ENCODE results near the gene ALAS2. TPM values are rescaled to one million over a fixed set of nuclear protein-coding genes. Genes with fewer than 3 reads are reported as not detected.

The ALAS2 gene
- total RNA-seq, 1 experiment from 2014 or later = not detected

- Histone ChIP-seq H3K4ac (ENCODE audit: low read depth, low read length) (no peak overlapping the region), H2AFZ (ENCODE audit: low read length) (no peak overlapping the region), H4K91ac (ENCODE audit: insufficient read length, low read depth, low read length) (no peak overlapping the region), H3K23me2 (ENCODE audit: insufficient read length, low read depth, low read length, poor library complexity, severe bottlenecking) (no peaks in the 10 kb centered on the region), H2BK120ac (ENCODE audit: low read depth, low read length, poor library complexity, severe bottlenecking) (no peak overlapping the region), H4K20me1 (ENCODE audit: control insufficient read depth, insufficient read depth, insufficient read length) (no peaks in the 10 kb centered on the region), H3K79me1 (ENCODE audit: insufficient read depth, low read depth, low read length, poor library complexity, severe bottlenecking) (no peaks in the 10 kb centered on the region), H3K9ac (ENCODE audit: extremely low read depth, insufficient read length, low read length) (no peak overlapping the region), H3T11ph (ENCODE audit: low read length) (no peak overlapping the region), H2AK5ac (ENCODE audit: insufficient read length, low read length) (no peak overlapping the region), H3K4me2 (ENCODE audit: insufficient read depth, insufficient read length, low read length) (no peak overlapping the region), H4K8ac (replicated peaks; ENCODE audit: insufficient read length, low read depth, low read length) (no peak overlapping the region), H3K14ac (ENCODE audit: insufficient read depth, low read length) (no peak overlapping the region), H4K5ac (ENCODE audit: insufficient read length, low read depth, low read length) (no peak overlapping the region), H2BK15ac (ENCODE audit: low read depth, low read length) (no peak overlapping the region), H2BK12ac (ENCODE audit: insufficient read length, low read depth, low read length) (no peak overlapping the region), H3K23ac (ENCODE audit: insufficient read length, low read depth, low read length) (no peak overlapping the region), H3K4me1 (ENCODE audit: insufficient read depth, low read length) (no peaks in the 10 kb centered on the region), H3K79me2 (ENCODE audit: insufficient read depth, low read length) (no peaks in the 10 kb centered on the region), H3K18ac (ENCODE audit: insufficient read length, low read depth, low read length) (no peak overlapping the region), H3K27me3 (ENCODE audit: insufficient read depth, low read length) (no peaks in the 10 kb centered on the region), H3K27ac (ENCODE audit: insufficient read length, low read depth, low read length) (no peak overlapping the region), H2BK5ac (ENCODE audit: insufficient read length, low read length) (no peak overlapping the region), H3K56ac (ENCODE audit: insufficient read length, low read depth, low read length) (no peak overlapping the region), H3K9me3 (ENCODE audit: control insufficient read depth, low read depth, low read length) (peaks cover 45% of the 10 kb centered on the region), H2BK20ac (ENCODE audit: low read depth, low read length, poor library complexity, severe bottlenecking) (no peak overlapping the region)
- Mint-ChIP-seq H3K27me3 (ENCODE audit: low read depth) (peaks cover 3% of the 10 kb centered on the region; the same call in 1 of the 2 replicates), H3K9me3 (peaks cover 62% of the 10 kb centered on the region in 2 experiments), H3K4me3 (no peak overlapping the region), H3K36me3 (ENCODE audit: insufficient read depth in 1 of 3, low read depth in 3 of 3) (0 out of 7 replicates have a peak, but pooled peaks cover 0 to 2% (median 0%) of the 10 kb centered on the region in 3 experiments), H3K4me1 (peaks cover 2 to 3% of the 10 kb centered on the region in 2 experiments; a peak in 2 of 4 replicates), H3K27ac (no peak overlapping the region)
- no peak for TF ChIP-seq CTCF (conservative IDR thresholded peaks at IDR 0.05)
- no peak for DNase-seq
- WGBS (ENCODE audit: extremely low coverage, insufficient read length, low lambda C conversion rate) = no CpG with 5 or more reads among the region's 6 CpGs
Observed at GRCh38 chrX:54994668-54995351, 36.0 kb downstream of the ALAS2 start.
